Liver (tissue), 3 donors: ENCODE results near the gene TEX51.

Source experiments
- ATF3 ChIP-seq: IDR thresholded peaks from 2 replicates; pipeline ENCODE4 v1.6.1; 2016; ENCODE audit warnings: antibody characterized with exemption
- CTCF ChIP-seq: fragments of 150-350 bp; IDR thresholded peaks from 2 replicates; pipeline ENCODE4 v1.5.1; 2017; ENCODE audit warnings: improper control_type of control experiment, low read depth, low read length; ENCODE audit not compliant: missing input control
- EGR1 ChIP-seq, 2 donors: IDR thresholded peaks; 2 replicates each; pipeline ENCODE4 v1.6.1; 2016 to 2018; ENCODE audit warnings: antibody characterized with exemption in 2 of 2, low read depth in 2 of 2
- JUND ChIP-seq, 2 donors: IDR thresholded peaks; 2 replicates each; pipeline ENCODE4 v1.6.1; 2016; ENCODE audit warnings: antibody characterized with exemption in 2 of 2
- REST ChIP-seq: IDR thresholded peaks from 2 replicates; pipeline ENCODE4 v1.6.1; 2016; ENCODE audit warnings: antibody characterized with exemption, mild to moderate bottlenecking
- SP1 ChIP-seq: IDR thresholded peaks from 2 replicates; pipeline ENCODE4 v1.6.1; 2018; ENCODE audit warnings: antibody characterized with exemption, mild to moderate bottlenecking
- YY1 ChIP-seq: IDR thresholded peaks from 2 replicates; pipeline ENCODE4 v1.6.1; 2016; ENCODE audit warnings: antibody characterized with exemption, mild to moderate bottlenecking
- ZBTB33 ChIP-seq: IDR thresholded peaks from 2 replicates; pipeline ENCODE4 v1.6.1; 2016; ENCODE audit warnings: antibody characterized with exemption
- donor health status: healthy.
- donor health status: healthy.

GRCh38 chr2:126890136-126890510 lies 8.6 kb upstream of the TEX51 start:
- no peak for TF ChIP-seq JUND (IDR thresholded peaks at IDR 0.05)
- no peak for TF ChIP-seq CTCF
- no peak for TF ChIP-seq ATF3
- TF ChIP-seq REST = no peak
- TF ChIP-seq YY1 = no peak
- no peak for TF ChIP-seq EGR1 (IDR thresholded peaks at IDR 0.05; ENCODE audit: low read depth in 2 of 2)
- TF ChIP-seq ZBTB33 = no peak
- no peak for TF ChIP-seq SP1
